Measurements from ENCODE around the gene GMPR.
A peak's percentile ranks its signal among the peaks of the same experiment; 100 is the strongest.

GMPR gene

DNA sequence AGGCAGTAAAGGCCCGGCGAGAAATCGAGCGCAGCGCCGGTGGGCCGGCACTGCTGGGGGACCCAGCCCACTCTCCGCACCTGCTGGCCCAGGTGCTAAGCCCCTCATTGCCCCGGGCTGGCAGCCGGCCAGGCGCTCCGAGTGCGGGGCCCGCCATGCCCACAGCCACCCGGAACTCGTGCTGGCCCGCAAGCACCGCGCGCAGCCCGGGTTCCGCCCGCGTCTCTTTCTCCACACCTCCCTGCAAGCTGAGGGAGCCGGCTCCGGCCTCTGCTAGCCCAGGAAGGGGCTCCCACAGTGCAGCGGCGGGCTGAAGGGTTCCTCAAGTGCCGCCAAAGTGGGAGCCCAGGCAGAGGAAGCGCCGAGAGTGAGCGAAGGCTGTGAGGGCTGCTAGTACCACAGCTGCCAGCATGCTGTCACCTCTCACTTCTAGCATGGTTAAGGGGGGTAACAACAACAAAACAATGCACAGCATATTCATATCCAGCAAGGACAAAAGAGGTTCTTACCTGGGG is 11.3 kb upstream of the GMPR start:
- no peak for DNase-seq
- H4K5ac ChIP-seq (ENCODE audit: low read length): no peak overlapping the region
- no peaks in the 10 kb centered on the region for H3K36me3 ChIP-seq (ENCODE audit: control insufficient read depth, insufficient read depth, low read length)
- no peak overlapping the region for H3K4ac ChIP-seq (ENCODE audit: low read depth, low read length)
- H3K56ac ChIP-seq (ENCODE audit: low read length): peak overlapping the region; percentile 56
- H3K9ac ChIP-seq (ENCODE audit: low read length): no peak overlapping the region
- no peaks in the 10 kb centered on the region for H3K79me2 ChIP-seq (ENCODE audit: control insufficient read depth, insufficient read depth, low read length)
- no peaks in the 10 kb centered on the region for H3K79me1 ChIP-seq (ENCODE audit: low read length)
- H2BK15ac ChIP-seq (replicated peaks; ENCODE audit: low read depth): no peak overlapping the region
- H3K27ac ChIP-seq (ENCODE audit: low read depth, low read length): no peak overlapping the region
- H2AK5ac ChIP-seq (ENCODE audit: low read length): no peak overlapping the region
- H3K27me3 ChIP-seq (ENCODE audit: insufficient read depth, low read length, poor library complexity): no peaks in the 10 kb centered on the region
- H3K4me1 ChIP-seq (ENCODE audit: control insufficient read depth, low read depth, low read length): peaks cover 5% of the 10 kb centered on the region
- H3K4me3 ChIP-seq (ENCODE audit: low read length): no peak overlapping the region
- H3K23ac ChIP-seq (ENCODE audit: low read length): no peak overlapping the region
- H3K18ac ChIP-seq (ENCODE audit: low read length): no peak overlapping the region
- H3K4me2 ChIP-seq (ENCODE audit: low read length): no peak overlapping the region
- no peak overlapping the region for H2BK5ac ChIP-seq (ENCODE audit: low read length)
- no peak overlapping the region for H2BK120ac ChIP-seq (ENCODE audit: low read depth, low read length)
- no CpG with 5 or more reads among the region's 32 CpGs for WGBS (ENCODE audit: extremely low coverage, insufficient coverage, low lambda C conversion rate)
- H4K8ac ChIP-seq (ENCODE audit: low read depth, low read length): no peak overlapping the region

DNA sequence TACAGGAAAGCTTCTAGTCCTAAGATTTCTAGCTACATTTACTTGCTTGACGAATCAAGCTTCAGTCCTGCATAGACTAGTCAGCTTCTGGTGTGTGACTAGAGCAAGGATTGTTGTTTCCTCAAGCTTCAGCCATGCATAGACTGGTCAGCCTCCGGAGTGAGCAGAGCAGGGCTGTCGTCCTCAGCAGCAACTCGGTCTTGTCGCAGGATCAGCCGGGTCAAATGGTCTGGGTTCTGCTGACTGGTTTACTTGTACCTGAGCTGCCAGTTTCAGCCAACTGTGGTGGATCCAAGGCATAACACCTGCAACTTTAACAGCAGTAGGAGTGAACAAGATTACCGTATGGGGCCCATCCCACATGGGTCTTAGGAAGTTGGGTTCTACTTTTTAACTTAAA is 10.8 kb upstream of the GMPR start:
- WGBS (ENCODE audit: extremely low coverage, insufficient coverage, low lambda C conversion rate): no CpG with 5 or more reads among the region's 7 CpGs
- Histone ChIP-seq H3K18ac (ENCODE audit: low read length) (no peak overlapping the region), H3K4me1 (ENCODE audit: control insufficient read depth, low read depth, low read length) (peaks cover 5% of the 10 kb centered on the region), H2AK5ac (ENCODE audit: low read length) (no peak overlapping the region), H3K4me3 (ENCODE audit: low read length) (no peak overlapping the region), H3K27me3 (ENCODE audit: insufficient read depth, low read length, poor library complexity) (no peaks in the 10 kb centered on the region), H4K5ac (ENCODE audit: low read length) (no peak overlapping the region), H4K8ac (ENCODE audit: low read depth, low read length) (no peak overlapping the region), H3K23ac (ENCODE audit: low read length) (no peak overlapping the region), H2BK5ac (ENCODE audit: low read length) (no peak overlapping the region), H3K4ac (ENCODE audit: low read depth, low read length) (no peak overlapping the region), H2BK15ac (replicated peaks; ENCODE audit: low read depth) (no peak overlapping the region), H3K79me2 (ENCODE audit: control insufficient read depth, insufficient read depth, low read length) (no peaks in the 10 kb centered on the region), H3K9ac (ENCODE audit: low read length) (no peak overlapping the region), H3K27ac (ENCODE audit: low read depth, low read length) (no peak overlapping the region), H3K56ac (ENCODE audit: low read length) (no peak overlapping the region), H3K36me3 (ENCODE audit: control insufficient read depth, insufficient read depth, low read length) (no peaks in the 10 kb centered on the region), H3K4me2 (ENCODE audit: low read length) (no peak overlapping the region), H2BK120ac (ENCODE audit: low read depth, low read length) (no peak overlapping the region), H3K79me1 (ENCODE audit: low read length) (no peaks in the 10 kb centered on the region)
- DNase-seq: no peak

DNA sequence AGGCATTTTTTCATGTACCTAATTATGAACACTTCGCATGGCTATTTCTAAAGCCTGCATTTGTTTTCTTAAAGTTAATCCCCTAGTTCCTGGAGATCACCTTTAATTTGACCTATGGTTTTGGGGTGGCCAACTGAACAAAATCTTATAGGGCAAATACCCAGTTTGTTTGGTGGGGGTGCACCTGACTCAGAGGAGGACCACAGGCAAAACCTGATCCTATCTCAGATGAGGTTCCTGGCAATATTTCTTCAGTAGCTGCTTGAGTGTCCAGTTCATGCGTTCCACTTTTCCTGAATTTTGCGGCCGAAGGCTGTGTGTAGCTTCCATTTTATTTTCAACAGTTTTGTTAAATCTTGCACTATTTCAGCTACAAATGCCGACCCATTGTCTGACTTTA is 10.3 kb upstream of the GMPR start:
- H3K36me3 ChIP-seq (ENCODE audit: control insufficient read depth, insufficient read depth, low read length): no peaks in the 10 kb centered on the region
- no peak overlapping the region for H3K56ac ChIP-seq (ENCODE audit: low read length)
- no peak overlapping the region for H3K4me3 ChIP-seq (ENCODE audit: low read length)
- H3K18ac ChIP-seq (ENCODE audit: low read length): no peak overlapping the region
- no peaks in the 10 kb centered on the region for H3K79me1 ChIP-seq (ENCODE audit: low read length)
- DNase-seq: no peak
- H3K4ac ChIP-seq (ENCODE audit: low read depth, low read length): no peak overlapping the region
- H3K9ac ChIP-seq (ENCODE audit: low read length): no peak overlapping the region
- H3K79me2 ChIP-seq (ENCODE audit: control insufficient read depth, insufficient read depth, low read length): no peaks in the 10 kb centered on the region
- no peak overlapping the region for H2BK15ac ChIP-seq (replicated peaks; ENCODE audit: low read depth)
- no peak overlapping the region for H4K8ac ChIP-seq (ENCODE audit: low read depth, low read length)
- no peak overlapping the region for H3K23ac ChIP-seq (ENCODE audit: low read length)
- no peaks in the 10 kb centered on the region for H3K27me3 ChIP-seq (ENCODE audit: insufficient read depth, low read length, poor library complexity)
- H2BK5ac ChIP-seq (ENCODE audit: low read length): no peak overlapping the region
- no peak overlapping the region for H2BK120ac ChIP-seq (ENCODE audit: low read depth, low read length)
- WGBS (ENCODE audit: extremely low coverage, insufficient coverage, low lambda C conversion rate): no CpG with 5 or more reads among the region's 5 CpGs
- no peak overlapping the region for H3K27ac ChIP-seq (ENCODE audit: low read depth, low read length)
- peaks cover 5% of the 10 kb centered on the region for H3K4me1 ChIP-seq (ENCODE audit: control insufficient read depth, low read depth, low read length)
- H3K4me2 ChIP-seq (ENCODE audit: low read length): no peak overlapping the region
- H2AK5ac ChIP-seq (ENCODE audit: low read length): no peak overlapping the region
- H4K5ac ChIP-seq (ENCODE audit: low read length): no peak overlapping the region

DNA sequence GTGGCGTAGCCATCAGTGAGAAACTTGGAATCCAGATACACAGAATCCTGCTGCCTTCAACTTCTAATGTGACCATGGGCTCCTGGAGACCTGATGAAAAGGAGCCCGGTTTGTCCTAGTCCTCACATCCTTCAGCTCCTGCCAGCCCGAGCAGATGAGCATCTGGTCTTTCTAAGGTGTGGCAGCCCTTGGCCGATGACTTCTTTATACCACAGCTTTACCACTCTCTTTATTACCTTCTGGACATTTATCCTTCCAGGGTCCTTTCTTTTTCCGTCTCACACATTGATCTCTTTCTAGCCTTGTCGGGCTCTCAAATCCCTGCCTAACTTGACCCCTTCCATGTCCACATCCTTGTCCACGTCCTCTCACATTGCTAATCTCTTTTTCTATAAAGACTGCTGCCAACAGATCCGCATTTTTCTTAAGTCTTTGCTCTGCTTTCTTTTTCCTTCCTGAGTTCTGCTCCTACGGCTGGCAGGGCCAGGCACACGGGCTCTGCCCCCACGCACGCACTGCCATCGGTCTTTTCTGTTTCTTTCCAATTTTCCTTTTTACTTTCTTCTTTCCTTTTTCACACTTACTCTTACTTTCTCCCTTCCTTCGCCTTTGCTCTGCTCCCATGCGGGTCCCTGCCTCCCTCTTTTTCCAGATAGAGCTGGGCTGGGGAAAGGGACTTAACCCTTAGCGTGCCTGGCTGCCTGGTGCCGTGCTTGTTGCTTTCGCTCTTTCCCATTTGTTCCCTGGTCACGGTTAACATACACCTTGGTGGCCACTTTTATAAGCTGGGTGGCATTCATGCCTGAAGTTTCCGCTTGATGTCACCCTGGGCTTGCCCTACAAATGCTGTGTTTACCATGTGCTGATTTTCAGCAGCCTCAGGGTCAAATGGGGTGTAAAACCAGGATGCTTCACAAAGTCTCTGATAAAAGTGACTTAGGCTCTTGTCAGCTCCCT is 9.4 kb upstream of the GMPR start:
- Histone ChIP-seq H3K27me3 (ENCODE audit: insufficient read depth, low read length, poor library complexity) (no peaks in the 10 kb centered on the region), H3K4ac (ENCODE audit: low read depth, low read length) (no peak overlapping the region), H3K4me2 (ENCODE audit: low read length) (no peak overlapping the region), H3K27ac (ENCODE audit: low read depth, low read length) (no peak overlapping the region), H3K4me3 (ENCODE audit: low read length) (no peak overlapping the region), H4K8ac (ENCODE audit: low read depth, low read length) (no peak overlapping the region), H2BK15ac (replicated peaks; ENCODE audit: low read depth) (no peak overlapping the region), H4K5ac (ENCODE audit: low read length) (no peak overlapping the region), H3K23ac (ENCODE audit: low read length) (no peak overlapping the region), H3K9ac (ENCODE audit: low read length) (peak overlapping the region; percentile 3), H3K79me1 (ENCODE audit: low read length) (no peaks in the 10 kb centered on the region), H2AK5ac (ENCODE audit: low read length) (no peak overlapping the region), H3K79me2 (ENCODE audit: control insufficient read depth, insufficient read depth, low read length) (no peaks in the 10 kb centered on the region), H2BK5ac (ENCODE audit: low read length) (no peak overlapping the region), H3K4me1 (ENCODE audit: control insufficient read depth, low read depth, low read length) (peaks cover 5% of the 10 kb centered on the region), H2BK120ac (ENCODE audit: low read depth, low read length) (no peak overlapping the region), H3K36me3 (ENCODE audit: control insufficient read depth, insufficient read depth, low read length) (no peaks in the 10 kb centered on the region), H3K56ac (ENCODE audit: low read length) (peak overlapping the region; percentile 18), H3K18ac (ENCODE audit: low read length) (no peak overlapping the region)
- WGBS (ENCODE audit: extremely low coverage, insufficient coverage, low lambda C conversion rate): no CpG with 5 or more reads among the region's 20 CpGs
- peak; percentile 29 for DNase-seq

DNA sequence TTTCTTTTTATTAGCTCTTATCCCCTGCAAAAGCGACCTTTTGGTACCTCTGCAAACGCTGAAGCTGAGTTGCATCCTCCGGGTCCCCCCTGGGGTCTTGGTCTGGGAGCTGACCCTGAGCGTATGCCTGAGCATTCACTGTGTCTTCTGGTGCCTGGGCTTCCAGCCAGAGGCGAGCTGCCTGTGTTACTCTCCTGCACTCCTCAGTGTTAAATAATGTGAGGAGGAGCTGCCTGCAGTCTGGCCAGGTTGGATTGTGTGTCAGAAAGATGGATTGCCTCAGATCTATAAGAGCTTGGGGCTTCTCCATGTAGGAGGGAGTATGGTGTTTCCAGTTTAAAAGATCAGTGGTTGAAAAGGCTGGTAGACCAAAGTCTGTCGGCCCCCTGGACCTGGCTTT is 8.7 kb upstream of the GMPR start:
- no peaks in the 10 kb centered on the region for H3K36me3 ChIP-seq (ENCODE audit: control insufficient read depth, insufficient read depth, low read length)
- DNase-seq: no peak
- H3K4ac ChIP-seq (ENCODE audit: low read depth, low read length): no peak overlapping the region
- no peak overlapping the region for H3K27ac ChIP-seq (ENCODE audit: low read depth, low read length)
- no peak overlapping the region for H2BK120ac ChIP-seq (ENCODE audit: low read depth, low read length)
- no peak overlapping the region for H3K9ac ChIP-seq (ENCODE audit: low read length)
- no peak overlapping the region for H2BK15ac ChIP-seq (replicated peaks; ENCODE audit: low read depth)
- H3K79me1 ChIP-seq (ENCODE audit: low read length): no peaks in the 10 kb centered on the region
- no peak overlapping the region for H3K4me3 ChIP-seq (ENCODE audit: low read length)
- no peak overlapping the region for H4K5ac ChIP-seq (ENCODE audit: low read length)
- H4K8ac ChIP-seq (ENCODE audit: low read depth, low read length): no peak overlapping the region
- H2AK5ac ChIP-seq (ENCODE audit: low read length): no peak overlapping the region
- H2BK5ac ChIP-seq (ENCODE audit: low read length): no peak overlapping the region
- WGBS (ENCODE audit: extremely low coverage, insufficient coverage, low lambda C conversion rate): no CpG with 5 or more reads among the region's 6 CpGs
- peak overlapping the region; percentile 5 for H3K56ac ChIP-seq (ENCODE audit: low read length)
- H3K27me3 ChIP-seq (ENCODE audit: insufficient read depth, low read length, poor library complexity): no peaks in the 10 kb centered on the region
- no peak overlapping the region for H3K18ac ChIP-seq (ENCODE audit: low read length)
- H3K4me2 ChIP-seq (ENCODE audit: low read length): no peak overlapping the region
- H3K23ac ChIP-seq (ENCODE audit: low read length): no peak overlapping the region
- no peaks in the 10 kb centered on the region for H3K79me2 ChIP-seq (ENCODE audit: control insufficient read depth, insufficient read depth, low read length)
- peaks cover 5% of the 10 kb centered on the region for H3K4me1 ChIP-seq (ENCODE audit: control insufficient read depth, low read depth, low read length)

All from mesendoderm (in vitro differentiated cells).